Measurements from ENCODE around the gene KRT2. TPM values are rescaled to one million over a fixed set of nuclear protein-coding genes. Genes with fewer than 3 reads are reported as not detected.

KRT2 gene
- total and polyA plus RNA-seq, 4 donors = not detected

- H3K9ac ChIP-seq (ENCODE audit: low read depth in 1 of 2, low read length in 2 of 2) = no peak overlapping the region
- no peak for TF ChIP-seq RAD21 (IDR thresholded peaks at IDR 0.05)
- no peak for TF ChIP-seq REST (IDR thresholded peaks at IDR 0.05)
- TF ChIP-seq HNF4G (IDR thresholded peaks at IDR 0.05) = no peak
- no peak for TF ChIP-seq FOXA1 (IDR thresholded peaks at IDR 0.05)
- no peak for TF ChIP-seq GABPA (IDR thresholded peaks at IDR 0.05 in 1 of 2, conservative IDR thresholded peaks at IDR 0.05 in 1 of 2)
- H3K4me3 ChIP-seq (ENCODE audit: low read depth in 1 of 3, low read length in 3 of 3) = no peak overlapping the region
- H3K27me3 ChIP-seq (ENCODE audit: control insufficient read depth in 4 of 4, insufficient read depth in 4 of 4, low read length in 3 of 4) = peaks cover 0 to 3% (median 0%) of the 10 kb centered on the region in 4 donors
- H3K36me3 ChIP-seq (ENCODE audit: control insufficient read depth in 4 of 4, insufficient read depth in 3 of 4, low read depth in 1 of 4, low read length in 3 of 4) = no peaks in the 10 kb centered on the region
- H3K9me3 ChIP-seq (ENCODE audit: control insufficient read depth in 4 of 4, low read length in 3 of 4) = no peaks in the 10 kb centered on the region
- H3K27ac ChIP-seq (ENCODE audit: low read depth in 1 of 2, low read length in 2 of 2) = no peak overlapping the region
- DNase-seq (ENCODE audit: low spot score) = peak; percentile 27
- H3K4me1 ChIP-seq (ENCODE audit: control insufficient read depth in 4 of 4, insufficient read depth in 4 of 4, low read length in 3 of 4) = no peaks in the 10 kb centered on the region
- WGBS = 82% methylated on average over 12 of the region's 12 CpGs
Measured at GRCh38 chr12:52646613-52647012, 5.4 kb downstream of the KRT2 start.

GRCh38 chr12:52645982-52646381 lies 6.0 kb downstream of the KRT2 start:
- Histone ChIP-seq H3K27me3 (ENCODE audit: control insufficient read depth in 4 of 4, insufficient read depth in 4 of 4, low read length in 3 of 4) (peaks cover 0 to 3% (median 0%) of the 10 kb centered on the region in 4 donors), H3K9me3 (ENCODE audit: control insufficient read depth in 4 of 4, low read length in 3 of 4) (no peaks in the 10 kb centered on the region), H3K4me3 (ENCODE audit: low read depth in 1 of 3, low read length in 3 of 3) (no peak overlapping the region), H3K9ac (ENCODE audit: low read depth in 1 of 2, low read length in 2 of 2) (no peak overlapping the region), H3K27ac (ENCODE audit: low read depth in 1 of 2, low read length in 2 of 2) (no peak overlapping the region), H3K4me1 (ENCODE audit: control insufficient read depth in 4 of 4, insufficient read depth in 4 of 4, low read length in 3 of 4) (no peaks in the 10 kb centered on the region), H3K36me3 (ENCODE audit: control insufficient read depth in 4 of 4, insufficient read depth in 3 of 4, low read depth in 1 of 4, low read length in 3 of 4) (no peaks in the 10 kb centered on the region)
- WGBS = 69% methylated on average over 4 of the region's 4 CpGs
- TF ChIP-seq SP1 (IDR thresholded peaks at IDR 0.05) (no peak), JUND (IDR thresholded peaks at IDR 0.05) (no peak), REST (IDR thresholded peaks at IDR 0.05) (no peak), HNF4A (conservative IDR thresholded peaks at IDR 0.05) (no peak), EGR1 (IDR thresholded peaks at IDR 0.05; ENCODE audit: low read depth in 2 of 2) (no peak)
- peak; percentile 33 for DNase-seq (ENCODE audit: low spot score)

- Histone ChIP-seq H3K36me3 (ENCODE audit: control insufficient read depth in 4 of 4, insufficient read depth in 3 of 4, low read depth in 1 of 4, low read length in 3 of 4) (no peaks in the 10 kb centered on the region), H3K27ac (ENCODE audit: low read depth in 1 of 2, low read length in 2 of 2) (no peak overlapping the region), H3K9ac (ENCODE audit: low read depth in 1 of 2, low read length in 2 of 2) (no peak overlapping the region), H3K9me3 (ENCODE audit: control insufficient read depth in 4 of 4, low read length in 3 of 4) (no peaks in the 10 kb centered on the region), H3K4me3 (ENCODE audit: low read depth in 1 of 3, low read length in 3 of 3) (no peak overlapping the region), H3K4me1 (ENCODE audit: control insufficient read depth in 4 of 4, insufficient read depth in 4 of 4, low read length in 3 of 4) (no peaks in the 10 kb centered on the region), H3K27me3 (ENCODE audit: control insufficient read depth in 4 of 4, insufficient read depth in 4 of 4, low read length in 3 of 4) (peaks cover 0 to 3% (median 0%) of the 10 kb centered on the region in 4 donors)
- no peak for TF ChIP-seq FOXA1 (IDR thresholded peaks at IDR 0.05)
- TF ChIP-seq RXRA (IDR thresholded peaks at IDR 0.05) = no peak
- TF ChIP-seq CTCF (IDR thresholded peaks at IDR 0.05; ENCODE audit: low read depth, low read length, missing input control) = no peak
- TF ChIP-seq RAD21 (IDR thresholded peaks at IDR 0.05) = no peak
- no peak for TF ChIP-seq TAF1 (conservative IDR thresholded peaks at IDR 0.05)
- no peak for TF ChIP-seq GABPA (IDR thresholded peaks at IDR 0.05 in 1 of 2, conservative IDR thresholded peaks at IDR 0.05 in 1 of 2)
- TF ChIP-seq HNF4G (IDR thresholded peaks at IDR 0.05) = no peak
- TF ChIP-seq YY1 (IDR thresholded peaks at IDR 0.05) = no peak
- TF ChIP-seq EGR1 (IDR thresholded peaks at IDR 0.05; ENCODE audit: low read depth in 2 of 2) = no peak
- 68% methylated on average over 7 of the region's 7 CpGs for WGBS
- DNase-seq (ENCODE audit: low spot score) = peak; percentile 34
Measured at GRCh38 chr12:52645120-52645761, 6.8 kb downstream of the KRT2 start.

Measured in liver (tissue), 9 donors.